ENCODE measurements around the gene SUMO4. TPM values are rescaled to one million over a fixed set of nuclear protein-coding genes. Genes with fewer than 3 reads are reported as not detected.

SUMO4 gene
- total and polyA plus RNA-seq, 2 donors, result 0.25 to 1.2 TPM

GRCh38 chr6:149365197-149365596 is 34.9 kb upstream of the SUMO4 start:
- peaks cover 0 to 12% of the 10 kb centered on the region in 2 donors for H3K36me3 ChIP-seq (ENCODE audit: control insufficient read depth in 2 of 2, insufficient read depth in 2 of 2, low read length in 1 of 2)
- H3K4me3 ChIP-seq (ENCODE audit: low read length in 2 of 2), result no peak overlapping the region
- DNase-seq (ENCODE audit: low read depth in 6 of 9, low spot score in 9 of 9), result peak in 1 of 9 donors; percentile 38
- H3K27me3 ChIP-seq (ENCODE audit: control insufficient read depth in 2 of 2, insufficient read depth in 1 of 2, low read length in 1 of 2), result no peaks in the 10 kb centered on the region
- H3K4me1 ChIP-seq (ENCODE audit: control insufficient read depth in 2 of 2, insufficient read depth in 2 of 2, low read length in 2 of 2), result peaks cover 13 to 24% of the 10 kb centered on the region in 2 donors
- peaks cover 0 to 5% of the 10 kb centered on the region in 2 donors for H3K9me3 ChIP-seq (ENCODE audit: control insufficient read depth in 2 of 2, insufficient read depth in 1 of 2, low read length in 1 of 2)
- no peak overlapping the region for H3K27ac ChIP-seq (ENCODE audit: low read depth in 1 of 2, low read length in 1 of 2)

DNA sequence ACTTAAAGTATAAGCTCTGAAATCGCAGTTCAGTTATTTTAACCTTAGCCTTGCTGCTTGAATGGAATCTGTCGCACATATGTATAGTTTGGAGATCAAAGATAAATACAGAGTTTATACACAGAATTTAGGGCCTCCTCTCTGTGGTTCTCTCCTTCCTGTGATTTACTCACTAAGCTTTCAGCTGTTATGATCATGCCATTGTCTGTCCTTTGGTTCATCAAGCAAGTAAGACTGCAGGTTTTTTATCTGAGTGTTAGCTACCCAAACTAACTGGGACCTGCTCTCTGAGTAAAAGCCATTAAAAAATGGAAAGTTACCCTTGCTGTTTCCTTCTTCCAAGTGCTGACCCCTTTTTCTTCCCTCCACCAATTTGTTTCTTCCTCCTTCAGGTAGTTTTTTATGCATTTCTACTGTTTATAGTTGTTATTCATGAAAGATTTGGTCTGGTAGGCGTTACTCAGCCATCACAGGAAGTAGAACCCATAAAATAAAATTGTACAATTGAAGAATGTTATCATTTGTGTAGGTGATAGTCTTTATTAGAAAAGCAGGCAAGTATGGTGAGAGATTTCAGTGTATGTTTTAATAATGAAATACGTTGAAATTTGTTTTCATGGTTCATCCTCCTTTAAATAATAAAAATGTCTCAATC is 33.7 kb upstream of the SUMO4 start:
- H3K9me3 ChIP-seq (ENCODE audit: control insufficient read depth in 2 of 2, insufficient read depth in 1 of 2, low read length in 1 of 2), result peaks cover 0 to under 1% of the 10 kb centered on the region in 2 donors
- DNase-seq (ENCODE audit: low read depth in 6 of 9, low spot score in 9 of 9), result peak; percentile 23 to 84 (median 48)
- no peaks in the 10 kb centered on the region for H3K27me3 ChIP-seq (ENCODE audit: control insufficient read depth in 2 of 2, insufficient read depth in 1 of 2, low read length in 1 of 2)
- peaks cover 0 to 15% of the 10 kb centered on the region in 2 donors for H3K36me3 ChIP-seq (ENCODE audit: control insufficient read depth in 2 of 2, insufficient read depth in 2 of 2, low read length in 1 of 2)
- no peak overlapping the region for H3K4me3 ChIP-seq (ENCODE audit: low read length in 2 of 2)
- peaks cover 13 to 18% of the 10 kb centered on the region in 2 donors for H3K4me1 ChIP-seq (ENCODE audit: control insufficient read depth in 2 of 2, insufficient read depth in 2 of 2, low read length in 2 of 2)
- 47% methylated on average over 4 of the region's 4 CpGs for WGBS
- H3K27ac ChIP-seq (ENCODE audit: low read depth in 1 of 2, low read length in 1 of 2), result peak overlapping the region; percentile 19 to 73

DNA sequence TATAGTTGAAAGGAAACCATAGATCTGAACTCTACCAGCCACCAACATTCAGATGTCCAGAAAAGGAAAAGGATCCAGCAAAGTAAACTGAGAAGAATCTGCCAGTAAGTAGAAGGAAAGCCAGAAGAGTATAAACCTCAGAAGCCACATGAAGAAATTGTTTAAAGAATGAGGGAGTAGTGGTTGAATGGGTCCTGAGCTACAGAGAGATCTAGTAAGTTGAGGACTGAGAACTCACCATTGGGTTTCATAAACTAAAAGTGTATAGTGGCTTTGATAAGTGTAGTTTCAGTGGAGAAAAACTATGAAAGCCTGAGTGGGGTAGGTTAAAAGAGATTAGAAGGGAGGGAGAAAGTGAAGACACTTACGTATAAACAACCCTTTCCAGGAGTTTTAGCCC is 32.0 kb upstream of the SUMO4 start:
- Histone ChIP-seq H3K4me3 (ENCODE audit: low read length in 2 of 2) (no peak overlapping the region), H3K36me3 (ENCODE audit: control insufficient read depth in 2 of 2, insufficient read depth in 2 of 2, low read length in 1 of 2) (peaks cover 0 to 15% of the 10 kb centered on the region in 2 donors), H3K27me3 (ENCODE audit: control insufficient read depth in 2 of 2, insufficient read depth in 1 of 2, low read length in 1 of 2) (no peaks in the 10 kb centered on the region), H3K27ac (ENCODE audit: low read depth in 1 of 2, low read length in 1 of 2) (no peak overlapping the region), H3K4me1 (ENCODE audit: control insufficient read depth in 2 of 2, insufficient read depth in 2 of 2, low read length in 2 of 2) (peaks cover 13 to 18% of the 10 kb centered on the region in 2 donors), H3K9me3 (ENCODE audit: control insufficient read depth in 2 of 2, insufficient read depth in 1 of 2, low read length in 1 of 2) (no peaks in the 10 kb centered on the region)
- WGBS, result 100% methylated on average over 1 of the region's 1 CpG
- DNase-seq (ENCODE audit: low read depth in 6 of 9, low spot score in 9 of 9), result peak in 1 of 9 donors; percentile 46

GRCh38 chr6:149371154-149371553 is 28.9 kb upstream of the SUMO4 start:
- H3K4me3 ChIP-seq (ENCODE audit: low read length in 2 of 2), result no peak overlapping the region
- H3K4me1 ChIP-seq (ENCODE audit: control insufficient read depth in 2 of 2, insufficient read depth in 2 of 2, low read length in 2 of 2), result peaks cover 12% of the 10 kb centered on the region in 2 donors
- no peak for DNase-seq (ENCODE audit: low read depth in 6 of 9, low spot score in 9 of 9)
- no peaks in the 10 kb centered on the region for H3K9me3 ChIP-seq (ENCODE audit: control insufficient read depth in 2 of 2, insufficient read depth in 1 of 2, low read length in 1 of 2)
- peaks cover 5 to 34% of the 10 kb centered on the region in 2 donors for H3K36me3 ChIP-seq (ENCODE audit: control insufficient read depth in 2 of 2, insufficient read depth in 2 of 2, low read length in 1 of 2)
- H3K27ac ChIP-seq (ENCODE audit: low read depth in 1 of 2, low read length in 1 of 2), result no peak overlapping the region
- no peaks in the 10 kb centered on the region for H3K27me3 ChIP-seq (ENCODE audit: control insufficient read depth in 2 of 2, insufficient read depth in 1 of 2, low read length in 1 of 2)

- over 99% methylated on average over 2 of the region's 2 CpGs for WGBS
- H3K36me3 ChIP-seq (ENCODE audit: control insufficient read depth in 2 of 2, insufficient read depth in 2 of 2, low read length in 1 of 2), result peaks cover 5 to 37% of the 10 kb centered on the region in 2 donors
- no peak overlapping the region for H3K4me3 ChIP-seq (ENCODE audit: low read length in 2 of 2)
- H3K4me1 ChIP-seq (ENCODE audit: control insufficient read depth in 2 of 2, insufficient read depth in 2 of 2, low read length in 2 of 2), result peaks cover 7 to 8% of the 10 kb centered on the region in 2 donors
- H3K27me3 ChIP-seq (ENCODE audit: control insufficient read depth in 2 of 2, insufficient read depth in 1 of 2, low read length in 1 of 2), result no peaks in the 10 kb centered on the region
- no peaks in the 10 kb centered on the region for H3K9me3 ChIP-seq (ENCODE audit: control insufficient read depth in 2 of 2, insufficient read depth in 1 of 2, low read length in 1 of 2)
- no peak for DNase-seq (ENCODE audit: low read depth in 6 of 9, low spot score in 9 of 9)
- no peak overlapping the region for H3K27ac ChIP-seq (ENCODE audit: low read depth in 1 of 2, low read length in 1 of 2)
These were observed 28.0 kb upstream of the SUMO4 start for GRCh38 chr6:149372062-149372461.

- DNase-seq (ENCODE audit: low read depth in 6 of 9, low spot score in 9 of 9), result no peak
- Histone ChIP-seq H3K27ac (ENCODE audit: low read depth in 1 of 2, low read length in 1 of 2) (no peak overlapping the region), H3K9me3 (ENCODE audit: control insufficient read depth in 2 of 2, insufficient read depth in 1 of 2, low read length in 1 of 2) (no peaks in the 10 kb centered on the region), H3K36me3 (ENCODE audit: control insufficient read depth in 2 of 2, insufficient read depth in 2 of 2, low read length in 1 of 2) (peaks cover 12 to 45% of the 10 kb centered on the region in 2 donors), H3K27me3 (ENCODE audit: control insufficient read depth in 2 of 2, insufficient read depth in 1 of 2, low read length in 1 of 2) (no peaks in the 10 kb centered on the region), H3K4me3 (ENCODE audit: low read length in 2 of 2) (no peak overlapping the region), H3K4me1 (ENCODE audit: control insufficient read depth in 2 of 2, insufficient read depth in 2 of 2, low read length in 2 of 2) (no peaks in the 10 kb centered on the region)
- 100% methylated on average over 2 of the region's 2 CpGs for WGBS
These were observed 26.6 kb upstream of the SUMO4 start for GRCh38 chr6:149373511-149373910.

DNA sequence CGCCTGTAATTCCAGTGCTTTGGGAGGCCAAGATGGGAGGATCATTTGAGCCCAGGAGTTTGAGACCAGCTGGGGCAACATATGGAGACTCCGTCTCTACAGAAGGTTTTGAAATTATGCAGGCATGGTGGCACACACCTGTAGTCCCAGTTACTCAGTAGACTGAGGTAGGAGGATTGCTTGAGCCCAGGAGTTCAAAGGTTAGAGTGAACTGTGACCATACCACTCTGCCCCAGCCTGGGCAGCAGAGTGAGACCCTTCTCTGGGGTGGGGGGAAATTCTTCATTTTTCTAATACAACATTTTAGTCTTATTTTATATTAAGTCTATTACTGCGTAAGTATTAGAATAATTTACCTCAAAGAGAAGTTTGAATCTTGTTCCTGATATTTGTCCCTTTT is 20.1 kb upstream of the SUMO4 start:
- Histone ChIP-seq H3K27ac (ENCODE audit: low read depth in 1 of 2, low read length in 1 of 2) (no peak overlapping the region), H3K9me3 (ENCODE audit: control insufficient read depth in 2 of 2, insufficient read depth in 1 of 2, low read length in 1 of 2) (no peaks in the 10 kb centered on the region), H3K36me3 (ENCODE audit: control insufficient read depth in 2 of 2, insufficient read depth in 2 of 2, low read length in 1 of 2) (peaks cover 22 to 65% of the 10 kb centered on the region in 2 donors), H3K4me1 (ENCODE audit: control insufficient read depth in 2 of 2, insufficient read depth in 2 of 2, low read length in 2 of 2) (peaks cover 0 to 5% of the 10 kb centered on the region in 2 donors), H3K4me3 (ENCODE audit: low read length in 2 of 2) (no peak overlapping the region), H3K27me3 (ENCODE audit: control insufficient read depth in 2 of 2, insufficient read depth in 1 of 2, low read length in 1 of 2) (no peaks in the 10 kb centered on the region)
- WGBS, result 99% methylated on average over 3 of the region's 3 CpGs
- DNase-seq (ENCODE audit: low read depth in 6 of 9, low spot score in 9 of 9), result no peak

DNA sequence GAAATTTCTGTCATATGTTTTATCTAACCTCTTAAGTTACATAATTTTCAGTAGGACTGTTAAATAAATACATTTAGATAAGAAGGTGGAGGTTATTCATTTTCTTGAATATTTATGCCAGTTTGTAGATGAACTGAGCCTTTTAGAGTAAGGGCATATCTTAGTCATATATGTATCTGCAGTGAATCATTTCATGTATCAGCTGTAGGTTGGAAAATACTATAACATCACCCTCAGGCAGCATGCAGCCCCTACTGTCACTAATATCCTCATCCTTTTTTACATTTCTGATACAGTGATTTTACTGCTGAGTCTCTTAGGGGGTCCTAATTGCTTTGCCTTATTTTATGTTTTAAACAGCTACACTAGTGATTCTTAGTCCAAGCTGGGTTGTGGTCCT is 19.5 kb upstream of the SUMO4 start:
- Histone ChIP-seq H3K36me3 (ENCODE audit: control insufficient read depth in 2 of 2, insufficient read depth in 2 of 2, low read length in 1 of 2) (peaks cover 22 to 62% of the 10 kb centered on the region in 2 donors), H3K9me3 (ENCODE audit: control insufficient read depth in 2 of 2, insufficient read depth in 1 of 2, low read length in 1 of 2) (no peaks in the 10 kb centered on the region), H3K4me3 (ENCODE audit: low read length in 2 of 2) (no peak overlapping the region), H3K27me3 (ENCODE audit: control insufficient read depth in 2 of 2, insufficient read depth in 1 of 2, low read length in 1 of 2) (no peaks in the 10 kb centered on the region), H3K4me1 (ENCODE audit: control insufficient read depth in 2 of 2, insufficient read depth in 2 of 2, low read length in 2 of 2) (peaks cover 0 to 5% of the 10 kb centered on the region in 2 donors), H3K27ac (ENCODE audit: low read depth in 1 of 2, low read length in 1 of 2) (no peak overlapping the region)
- no peak for DNase-seq (ENCODE audit: low read depth in 6 of 9, low spot score in 9 of 9)

DNA sequence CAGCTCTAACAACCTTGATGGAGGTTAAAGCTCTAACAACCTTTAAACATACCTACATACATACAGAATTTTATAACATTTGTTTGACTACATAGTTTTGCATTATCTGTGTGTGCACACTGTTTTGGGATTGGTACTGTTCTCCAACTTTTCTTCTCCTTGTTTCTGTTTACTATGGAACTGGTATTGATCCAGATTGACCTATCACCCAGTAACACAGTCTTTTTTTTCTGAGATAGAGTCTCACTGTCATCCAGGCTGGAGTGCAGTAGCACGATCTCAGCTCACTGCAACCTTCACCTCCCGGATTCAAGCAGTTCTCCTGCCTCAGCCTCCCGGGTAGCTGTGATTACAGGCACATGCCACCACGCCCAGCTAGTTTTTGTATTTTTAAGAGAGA is 16.7 kb upstream of the SUMO4 start:
- peaks cover 0 to 5% of the 10 kb centered on the region in 2 donors for H3K4me1 ChIP-seq (ENCODE audit: control insufficient read depth in 2 of 2, insufficient read depth in 2 of 2, low read length in 2 of 2)
- no peaks in the 10 kb centered on the region for H3K27me3 ChIP-seq (ENCODE audit: control insufficient read depth in 2 of 2, insufficient read depth in 1 of 2, low read length in 1 of 2)
- 98% methylated on average over 4 of the region's 4 CpGs for WGBS
- peaks cover 20 to 64% of the 10 kb centered on the region in 2 donors for H3K36me3 ChIP-seq (ENCODE audit: control insufficient read depth in 2 of 2, insufficient read depth in 2 of 2, low read length in 1 of 2)
- H3K4me3 ChIP-seq (ENCODE audit: low read length in 2 of 2), result no peak overlapping the region
- no peak overlapping the region for H3K27ac ChIP-seq (ENCODE audit: low read depth in 1 of 2, low read length in 1 of 2)
- no peaks in the 10 kb centered on the region for H3K9me3 ChIP-seq (ENCODE audit: control insufficient read depth in 2 of 2, insufficient read depth in 1 of 2, low read length in 1 of 2)
- DNase-seq (ENCODE audit: low read depth in 6 of 9, low spot score in 9 of 9), result no peak
